Coronary artery (tissue), 2 donors: ENCODE measurements around the gene MED7.

Experiments used
- DNase-seq: peaks from one replicate; pipeline ENCODE4 v3.0.0-alpha.2; 2017; ENCODE audit warnings: low spot score
- H3K27ac ChIP-seq, 2 donors: fragments of 200-600 bp; sonication (generic); one replicate each; pipeline ENCODE4 v1.5.1; 2016 to 2019
- H3K4me3 ChIP-seq: fragments of 200-600 bp; sonication (generic); 2 replicates; pipeline ENCODE4 v1.5.1; 2016; ENCODE audit warnings: mild to moderate bottlenecking, moderate library complexity
- CTCF ChIP-seq: fragments of 200-600 bp; sonication (generic); IDR thresholded peaks from one replicate; pipeline ENCODE4 v1.5.1; 2019; ENCODE audit warnings: antibody characterized with exemption

Gene MED7

DNA sequence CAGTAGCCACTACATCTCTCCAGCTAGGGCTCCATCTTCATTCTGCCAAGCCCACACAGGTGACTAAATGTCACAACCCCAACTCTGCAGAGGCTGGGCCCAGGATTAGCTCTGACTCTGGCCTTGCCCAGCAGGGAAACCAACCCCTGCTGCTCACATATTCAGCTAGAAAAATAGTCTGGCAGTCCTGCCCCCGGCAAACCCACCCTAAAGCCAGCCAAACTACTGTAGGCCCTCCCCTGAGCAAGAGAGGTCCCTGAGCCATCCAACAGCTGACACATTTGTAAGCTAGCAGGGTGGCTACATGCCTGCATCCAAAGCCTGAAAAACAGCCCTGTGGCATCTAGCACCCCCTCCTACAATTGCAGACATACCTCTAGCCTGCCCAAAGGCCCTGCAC lies 22.6 kb downstream of the MED7 start:
- no peak overlapping the region for H3K4me3 ChIP-seq
- no peak overlapping the region for H3K27ac ChIP-seq
- no peak for DNase-seq
- TF ChIP-seq CTCF: no peak

- TF ChIP-seq CTCF: no peak
- DNase-seq: no peak
- H3K4me3 ChIP-seq: no peak overlapping the region
- no peak overlapping the region for H3K27ac ChIP-seq
Measured at GRCh38 chr5:157116483-157116954, 26.1 kb downstream of the MED7 start.

DNA sequence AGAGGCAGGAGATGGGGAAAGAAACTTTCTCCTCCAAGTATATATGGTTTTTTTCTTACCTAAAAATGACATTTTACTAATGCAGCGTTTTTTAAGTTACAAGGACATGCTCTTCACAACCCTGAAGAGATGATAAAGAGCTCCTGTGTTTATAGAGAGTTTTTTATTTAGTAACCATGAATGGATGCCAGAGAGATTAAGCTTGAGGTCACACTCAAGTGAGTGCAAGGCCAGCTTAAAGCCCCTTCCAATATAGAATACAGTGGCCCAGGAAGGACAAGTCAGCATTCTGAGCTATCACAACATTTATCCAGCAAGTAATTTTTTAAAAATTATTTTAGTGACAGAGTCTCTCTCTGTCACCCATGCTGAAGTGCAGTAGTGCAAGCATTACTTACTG lies 27.2 kb downstream of the MED7 start:
- no peak for TF ChIP-seq CTCF
- Histone ChIP-seq H3K4me3 (no peak overlapping the region), H3K27ac (no peak overlapping the region)
- DNase-seq: no peak

DNA sequence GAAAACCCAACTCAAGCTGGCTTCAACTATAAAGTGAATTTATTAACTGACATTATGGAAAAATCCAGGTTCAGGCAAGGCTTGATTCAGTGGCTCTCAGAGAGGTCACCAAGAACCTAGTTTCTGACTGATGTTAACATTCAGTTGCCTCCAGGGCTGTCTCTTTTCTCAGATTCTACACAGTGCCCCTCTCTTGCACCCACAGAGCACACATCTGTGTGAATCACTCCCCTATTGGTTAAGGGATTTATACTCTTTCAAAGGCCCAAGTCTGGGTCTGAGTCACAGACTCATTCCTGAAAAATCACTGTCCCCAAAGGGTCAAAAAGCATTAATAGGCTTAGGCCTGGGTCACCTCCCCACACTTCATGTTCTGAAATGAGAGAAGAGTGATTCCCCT lies 27.7 kb downstream of the MED7 start:
- no peak for DNase-seq
- Histone ChIP-seq H3K27ac (no peak overlapping the region), H3K4me3 (no peak overlapping the region)
- TF ChIP-seq CTCF: no peak

GRCh38 chr5:157113002-157113401 lies 29.7 kb downstream of the MED7 start:
- Histone ChIP-seq H3K4me3 (no peak overlapping the region), H3K27ac (no peak overlapping the region)
- no peak for TF ChIP-seq CTCF
- DNase-seq: no peak

GRCh38 chr5:157109744-157110143 lies 32.9 kb downstream of the MED7 start:
- TF ChIP-seq CTCF: no peak
- Histone ChIP-seq H3K4me3 (no peak overlapping the region), H3K27ac (no peak overlapping the region)
- DNase-seq: no peak

DNA sequence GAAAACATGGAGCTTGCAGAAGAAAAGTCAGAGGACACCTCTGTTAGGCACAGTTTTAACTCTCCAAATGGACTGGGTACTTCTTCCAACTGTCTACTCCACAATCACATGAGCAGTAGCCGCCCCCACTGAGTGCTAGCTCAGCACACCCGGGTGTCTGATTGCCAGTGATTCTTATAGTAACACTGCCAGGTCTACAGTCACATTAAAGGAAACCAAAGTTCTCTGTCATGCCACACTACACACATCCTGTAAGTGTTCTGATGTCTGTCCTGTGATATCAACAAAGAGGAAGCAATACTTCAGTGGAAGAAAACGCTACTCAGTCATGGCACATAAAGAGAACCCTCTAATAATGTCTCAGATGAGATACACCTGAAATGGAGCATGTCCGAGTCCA lies 33.7 kb downstream of the MED7 start, which contains the start of gene HAVCR2:
TSS of gene HAVCR2 (minus strand) at position 69 of the 400 bp plus-strand sequence. CDS start at position 8, 61 bp downstream.
- DNase-seq: no peak
- Histone ChIP-seq H3K4me3 (peak within 1 kb of the TSS; percentile 50), H3K27ac (peak within 1 kb of the TSS in 1 of 2 donors; percentile 46)
- no peak for TF ChIP-seq CTCF
